HFF-Myc (cell line): ENCODE data around the gene MLXIP.

Source experiments
- DNase-seq: peaks from one replicate; pipeline ENCODE4 v3.0.0-alpha.2; 2011; ENCODE audit warnings: low read depth; ENCODE audit errors: extremely low read depth
- H3K4me3 ChIP-seq: replicated peaks from 2 replicates; pipeline ENCODE4 v1.5.1; 2011; ENCODE audit warnings: low read depth, mild to moderate bottlenecking, control low read depth, low read length
- CTCF ChIP-seq: IDR thresholded peaks from 2 replicates; pipeline ENCODE4 v1.5.1; 2012; ENCODE audit warnings: mild to moderate bottlenecking, low read depth, low read length, control low read depth; ENCODE audit errors: missing control alignments

The MLXIP gene

GRCh38 chr12:122080149-122081082, 1.9 kb downstream of the MLXIP start:
- DNase-seq = peak; percentile 61
- peak overlapping the region; percentile 75 for H3K4me3 ChIP-seq
- TF ChIP-seq CTCF = no peak

GRCh38 chr12:122081083-122081696, 2.6 kb downstream of the MLXIP start:
- peak overlapping the region; percentile 75 for H3K4me3 ChIP-seq
- TF ChIP-seq CTCF = no peak
- no peak for DNase-seq

- DNase-seq = no peak
- TF ChIP-seq CTCF = no peak
Measured at GRCh38 chr12:122081697-122082221, 3.2 kb downstream of the MLXIP start.

DNA sequence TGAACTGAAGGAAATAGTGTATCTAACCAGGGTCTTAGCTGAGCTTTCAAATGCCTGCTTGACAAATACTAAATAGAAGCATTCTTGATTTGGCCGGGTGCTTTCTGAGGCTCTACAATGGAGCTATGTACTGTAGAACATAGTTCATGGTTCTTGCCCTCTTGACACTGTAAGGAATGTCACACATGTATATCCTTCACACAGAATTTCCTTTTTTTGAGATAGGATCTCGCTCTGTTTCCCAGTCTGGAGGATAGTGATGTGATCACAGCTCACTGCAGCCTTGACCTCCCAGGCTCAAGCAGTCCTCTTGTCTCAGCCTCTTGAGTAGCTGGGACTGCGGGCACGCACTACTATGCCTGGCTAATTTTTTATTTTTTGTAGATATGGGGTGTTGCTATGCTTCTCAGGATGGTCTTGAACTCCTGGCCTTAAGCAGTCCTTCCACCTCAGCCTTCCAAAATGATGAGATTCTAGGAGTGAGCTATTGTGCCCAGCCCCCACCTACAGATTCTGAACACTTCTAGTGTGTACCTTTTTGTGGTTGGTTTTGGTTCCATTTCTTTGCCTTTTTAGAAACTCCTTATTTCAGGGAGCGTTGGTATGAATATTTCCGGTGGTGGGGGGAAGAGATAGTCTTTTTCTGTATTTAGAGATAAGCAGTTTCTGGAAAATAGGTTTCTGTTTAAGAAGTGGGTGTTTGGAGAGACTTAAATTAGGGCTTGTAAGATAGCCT, 4.2 kb downstream of the MLXIP start:
- TF ChIP-seq CTCF = no peak
- no peak for DNase-seq
- H3K4me3 ChIP-seq = no peak overlapping the region

More at GRCh38 chr12:122081697-122082221, 3.2 kb downstream of the MLXIP start:
- H3K4me3 ChIP-seq = peak overlapping the region; percentile 75

- TF ChIP-seq CTCF = no peak
- no peak for DNase-seq
- no peak overlapping the region for H3K4me3 ChIP-seq
Measured at GRCh38 chr12:122084857-122085405, 6.4 kb downstream of the MLXIP start.

GRCh38 chr12:122085591-122085990, 7.0 kb downstream of the MLXIP start:
- no peak for TF ChIP-seq CTCF
- no peak for DNase-seq
- no peak overlapping the region for H3K4me3 ChIP-seq
